ENCODE results near the gene NTN5. TPM values are rescaled to one million over a fixed set of nuclear protein-coding genes. Genes with fewer than 3 reads are reported as not detected.

The NTN5 gene
- total RNA-seq, 1 donor from 2014 or later: 7.1 TPM

DNA sequence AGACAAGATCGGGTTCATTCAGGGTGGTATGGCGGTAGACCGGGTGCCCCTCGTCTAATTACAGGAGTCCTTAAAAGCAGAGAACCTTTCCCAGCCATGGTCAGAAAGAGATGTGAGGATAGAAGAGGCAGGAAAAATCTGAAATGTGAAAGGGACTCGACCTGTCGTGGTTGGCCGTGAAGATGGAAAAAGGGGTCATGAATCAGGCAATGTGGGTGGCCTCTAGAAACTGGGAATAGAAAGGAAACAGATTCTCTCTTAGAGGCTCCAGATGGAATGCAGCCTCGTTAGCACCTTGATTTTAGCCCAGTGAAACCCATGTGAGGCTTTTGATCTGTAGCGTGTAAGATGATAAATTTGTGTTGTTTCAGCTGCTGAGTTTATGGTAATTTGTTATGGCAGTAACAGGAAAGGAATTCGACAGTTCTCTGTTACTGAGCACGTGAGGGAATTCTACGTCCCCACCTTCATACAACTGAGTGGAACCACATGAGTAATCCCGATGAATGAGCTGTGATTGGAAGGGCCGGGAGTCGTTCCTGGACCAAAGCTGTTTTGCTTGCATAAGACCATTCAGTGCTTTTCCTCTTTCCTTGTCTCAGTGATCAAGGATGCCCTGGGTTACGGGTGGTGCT lies 15.9 kb downstream of the NTN5 start:
- peaks cover 18% of the 10 kb centered on the region for H3K4me1 Mint-ChIP-seq
- no peaks in the 10 kb centered on the region for H3K27me3 Mint-ChIP-seq (ENCODE audit: low read depth)
- peak overlapping the region; percentile 8 for H3K27ac Mint-ChIP-seq
- no peak overlapping the region for H3K4me3 Mint-ChIP-seq
- H3K9me3 Mint-ChIP-seq: no peaks in the 10 kb centered on the region
- DNase-seq (ENCODE audit: low spot score in 2 of 2, unreplicated experiment in 2 of 2): no peak
- TF ChIP-seq, protein P1, sequence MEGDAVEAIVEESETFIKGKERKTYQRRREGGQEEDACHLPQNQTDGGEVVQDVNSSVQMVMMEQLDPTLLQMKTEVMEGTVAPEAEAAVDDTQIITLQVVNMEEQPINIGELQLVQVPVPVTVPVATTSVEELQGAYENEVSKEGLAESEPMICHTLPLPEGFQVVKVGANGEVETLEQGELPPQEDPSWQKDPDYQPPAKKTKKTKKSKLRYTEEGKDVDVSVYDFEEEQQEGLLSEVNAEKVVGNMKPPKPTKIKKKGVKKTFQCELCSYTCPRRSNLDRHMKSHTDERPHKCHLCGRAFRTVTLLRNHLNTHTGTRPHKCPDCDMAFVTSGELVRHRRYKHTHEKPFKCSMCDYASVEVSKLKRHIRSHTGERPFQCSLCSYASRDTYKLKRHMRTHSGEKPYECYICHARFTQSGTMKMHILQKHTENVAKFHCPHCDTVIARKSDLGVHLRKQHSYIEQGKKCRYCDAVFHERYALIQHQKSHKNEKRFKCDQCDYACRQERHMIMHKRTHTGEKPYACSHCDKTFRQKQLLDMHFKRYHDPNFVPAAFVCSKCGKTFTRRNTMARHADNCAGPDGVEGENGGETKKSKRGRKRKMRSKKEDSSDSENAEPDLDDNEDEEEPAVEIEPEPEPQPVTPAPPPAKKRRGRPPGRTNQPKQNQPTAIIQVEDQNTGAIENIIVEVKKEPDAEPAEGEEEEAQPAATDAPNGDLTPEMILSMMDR (IDR thresholded peaks at IDR 0.05; ENCODE audit: unreplicated experiment): no peak
- no peaks in the 10 kb centered on the region for H3K36me3 Mint-ChIP-seq

DNA sequence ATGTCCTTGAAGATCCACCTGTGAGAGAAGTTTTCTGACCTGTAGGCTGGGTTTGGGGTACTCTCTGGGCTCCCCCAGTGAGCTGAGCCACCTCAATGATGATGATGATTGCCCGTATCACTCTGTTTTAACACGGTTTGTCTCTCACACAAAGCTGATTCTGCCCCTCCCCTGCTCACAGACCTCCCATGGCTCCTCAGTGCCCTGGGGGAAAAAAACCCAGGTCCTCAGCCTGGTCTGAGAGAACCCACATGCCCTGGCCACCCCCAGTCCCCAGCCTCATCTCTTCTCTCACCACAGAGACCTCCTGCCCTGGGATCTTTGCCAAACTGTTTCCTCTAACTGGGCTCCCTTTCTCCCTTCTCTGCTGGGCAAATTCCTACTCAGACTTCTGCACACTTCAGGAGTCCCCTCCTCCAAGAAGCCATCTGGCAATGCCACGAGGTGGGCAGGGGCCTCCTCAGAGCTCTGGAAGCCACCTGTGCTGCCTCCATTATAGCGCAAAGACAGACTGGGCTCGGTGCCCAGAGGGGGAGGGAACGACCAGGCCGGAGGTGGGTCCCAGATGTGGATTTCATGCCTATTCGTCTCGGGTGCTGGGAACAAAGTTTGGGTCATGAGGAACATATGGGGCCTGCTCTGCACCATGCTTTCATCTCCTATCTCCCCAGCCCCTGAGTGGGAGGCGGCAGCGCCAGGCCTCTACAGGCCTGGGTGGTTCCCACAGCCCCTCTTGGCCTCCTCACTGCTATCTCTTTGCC lies 18.3 kb downstream of the NTN5 start:
- Mint-ChIP-seq H3K9me3 (no peaks in the 10 kb centered on the region), H3K4me3 (no peak overlapping the region), H3K36me3 (no peaks in the 10 kb centered on the region), H3K27ac (peak overlapping the region; percentile 79), H3K27me3 (ENCODE audit: low read depth) (no peaks in the 10 kb centered on the region), H3K4me1 (peaks cover 17% of the 10 kb centered on the region)
- no peak for DNase-seq (ENCODE audit: low spot score in 2 of 2, unreplicated experiment in 2 of 2)
- TF ChIP-seq, protein P1 (IDR thresholded peaks at IDR 0.05; ENCODE audit: unreplicated experiment): no peak

- no peak overlapping the region for H3K4me3 Mint-ChIP-seq
- no peaks in the 10 kb centered on the region for H3K36me3 Mint-ChIP-seq
- H3K27me3 Mint-ChIP-seq (ENCODE audit: low read depth): no peaks in the 10 kb centered on the region
- peaks cover 11% of the 10 kb centered on the region for H3K4me1 Mint-ChIP-seq
- H3K9me3 Mint-ChIP-seq: no peaks in the 10 kb centered on the region
- TF ChIP-seq, protein P1 (IDR thresholded peaks at IDR 0.05; ENCODE audit: unreplicated experiment): no peak
- no peak for DNase-seq (ENCODE audit: low spot score in 2 of 2, unreplicated experiment in 2 of 2)
- H3K27ac Mint-ChIP-seq: no peak overlapping the region
Measured at GRCh38 chr19:48651683-48652048, 21.2 kb downstream of the NTN5 start.

- H3K4me3 Mint-ChIP-seq: no peak overlapping the region
- H3K4me1 Mint-ChIP-seq: peaks cover 10% of the 10 kb centered on the region
- no peaks in the 10 kb centered on the region for H3K9me3 Mint-ChIP-seq
- no peaks in the 10 kb centered on the region for H3K36me3 Mint-ChIP-seq
- H3K27me3 Mint-ChIP-seq (ENCODE audit: low read depth): no peaks in the 10 kb centered on the region
- TF ChIP-seq, protein P1 (IDR thresholded peaks at IDR 0.05; ENCODE audit: unreplicated experiment): no peak
- no peak for DNase-seq (ENCODE audit: low spot score in 2 of 2, unreplicated experiment in 2 of 2)
- H3K27ac Mint-ChIP-seq: no peak overlapping the region
Measured at GRCh38 chr19:48650974-48651682, 21.7 kb downstream of the NTN5 start.

- no peak overlapping the region for H3K27ac Mint-ChIP-seq
- TF ChIP-seq, protein P1 (IDR thresholded peaks at IDR 0.05; ENCODE audit: unreplicated experiment): no peak
- H3K36me3 Mint-ChIP-seq: no peaks in the 10 kb centered on the region
- H3K27me3 Mint-ChIP-seq (ENCODE audit: low read depth): no peaks in the 10 kb centered on the region
- no peak overlapping the region for H3K4me3 Mint-ChIP-seq
- no peak for DNase-seq (ENCODE audit: low spot score in 2 of 2, unreplicated experiment in 2 of 2)
- peaks cover 18% of the 10 kb centered on the region for H3K4me1 Mint-ChIP-seq
- H3K9me3 Mint-ChIP-seq: no peaks in the 10 kb centered on the region
Measured at GRCh38 chr19:48648134-48648533, 24.7 kb downstream of the NTN5 start.
